Uterus (tissue), 2 donors: ENCODE measurements around the gene EPHA8.

Experiments used
- CTCF ChIP-seq, 4 experiments: fragments of 200-600 bp in 2 of 4; fragments of 450-650 bp in 2 of 4; sonication (generic) in 2 of 4; IDR thresholded peaks; one replicate each; pipeline ENCODE4 v1.5.1; 2016 to 2019; ENCODE audit warnings: antibody characterized with exemption in 4 of 4, mild to moderate bottlenecking in 2 of 4, moderate library complexity in 1 of 4
- POLR2A ChIP-seq, 2 donors: fragments of 450-650 bp; IDR thresholded peaks; one replicate each; pipeline ENCODE4 v1.6.1; 2016; ENCODE audit warnings: antibody characterized with exemption in 2 of 2, mild to moderate bottlenecking in 1 of 2, moderate library complexity in 1 of 2

- no peak for TF ChIP-seq CTCF (IDR thresholded peaks at IDR 0.05)
- no peak for TF ChIP-seq POLR2A (IDR thresholded peaks at IDR 0.05)
These were observed 89.6 kb downstream of the EPHA8 start, which contains the start of gene C1QB for GRCh38 chr1:22652881-22653316.
